Endothelial cell of umbilical vein (primary cell): Measurements from ENCODE around the gene BLACAT1. TPM values are rescaled to one million over a fixed set of nuclear protein-coding genes. Genes with fewer than 3 reads are reported as not detected.

Experiments
- BruUV-seq: library from RNA; stranded (reverse); fragments of 400-500 nt; replicated peaks from 2 replicates; lab custom pipeline; 2021; lab: Mats Ljungman, UMichigan
- CTCF ChIA-PET: fragments of 300-600, 350-600 bp; sonication (Branson Sonifier 250); formaldehyde crosslinking; loops from one replicate; lab custom pipeline; 2021; ENCODE audit warnings: antibody characterized with exemption, inconsistent platforms; lab: Charles Lee
- POLR2A ChIA-PET: fragments of 300-600, 350-600 bp; sonication (Branson Sonifier 250); formaldehyde crosslinking; loops from one replicate; lab custom pipeline; 2021; ENCODE audit warnings: antibody characterized with exemption, inconsistent platforms; lab: Charles Lee
- DNase-seq: peaks from one replicate; pipeline ENCODE4 v3.0.0-alpha.2; 2011; ENCODE audit warnings: low read depth, low spot score
- FAIRE-seq: peaks from 2 replicates; lab custom pipeline; 2011; peaks lifted over from hg19 to GRCh38; lab: Jason Lieb, UNC
- H2AFZ ChIP-seq: 2 replicates; pipeline ENCODE4 v1.6.0; 2012; ENCODE audit warnings: low read depth, low read length, control low read depth, inconsistent platforms
- H3K27ac ChIP-seq: 2 replicates; pipeline ENCODE4 v1.5.1; 2011; ENCODE audit warnings: low read depth, mild to moderate bottlenecking, control low read depth, low read length, moderate library complexity; ENCODE audit not compliant: insufficient read depth
- H3K27me3 ChIP-seq, 2 experiments: 2 replicates each; pipeline versions ENCODE4 v1.6.0 to v1.6.1; 2011; ENCODE audit warnings: low read length in 2 of 2, mixed read lengths in 1 of 2; ENCODE audit not compliant: control insufficient read depth in 2 of 2, insufficient read depth in 2 of 2
- H3K36me3 ChIP-seq, 2 experiments: 2 replicates in 1 of 2; 3 replicates in 1 of 2; pipeline ENCODE4 v1.5.1; 2011; ENCODE audit warnings: low read length in 2 of 2, mild to moderate bottlenecking in 1 of 2, moderate library complexity in 1 of 2; ENCODE audit not compliant: control insufficient read depth in 2 of 2, insufficient read depth in 2 of 2; ENCODE audit errors: extremely low read depth in 1 of 2
- H3K4me1 ChIP-seq: 3 replicates; pipeline ENCODE4 v1.5.1; 2011; ENCODE audit warnings: mild to moderate bottlenecking, low read length; ENCODE audit not compliant: control insufficient read depth, insufficient read depth; ENCODE audit errors: extremely low read depth
- H3K4me2 ChIP-seq: 2 replicates; pipeline ENCODE4 v1.6.1; 2011; ENCODE audit warnings: low read length, control low read depth, mixed read lengths; ENCODE audit not compliant: insufficient read depth
- H3K4me3 ChIP-seq, 3 experiments: fragments of 200-600 bp in 1 of 3; sonication (generic), shearing (Covaris generic) in 1 of 3; replicated peaks in 1 of 3; 2 replicates each; pipeline ENCODE4 v1.5.1; 2011 to 2016; ENCODE audit warnings: control low read depth in 3 of 3, low read length in 3 of 3, mild to moderate bottlenecking in 2 of 3, inconsistent platforms in 1 of 3, low read depth in 1 of 3, moderate library complexity in 1 of 3; ENCODE audit not compliant: insufficient read depth in 1 of 3
- H3K79me2 ChIP-seq: 2 replicates; pipeline ENCODE4 v1.6.0; 2012; ENCODE audit warnings: low read length, inconsistent platforms; ENCODE audit not compliant: control insufficient read depth, insufficient read depth
- H3K9ac ChIP-seq: replicated peaks from 2 replicates; pipeline ENCODE3; 2011; ENCODE audit warnings: low read length, control low read depth; ENCODE audit not compliant: insufficient read depth; ENCODE audit errors: extremely low read depth
- H3K9me1 ChIP-seq: replicated peaks from 3 replicates; pipeline ENCODE4 v1.6.0; 2011; ENCODE audit warnings: mild to moderate bottlenecking, low read length; ENCODE audit not compliant: control insufficient read depth, insufficient read depth; ENCODE audit errors: extremely low read depth
- H3K9me3 ChIP-seq: replicated peaks from 2 replicates; pipeline ENCODE4 v1.5.1; 2012; ENCODE audit warnings: low read length, inconsistent platforms; ENCODE audit not compliant: control insufficient read depth, insufficient read depth
- H4K20me1 ChIP-seq: replicated peaks from 2 replicates; pipeline ENCODE3; 2011; ENCODE audit warnings: mild to moderate bottlenecking, low read length; ENCODE audit not compliant: control insufficient read depth, insufficient read depth; ENCODE audit errors: extremely low read depth
- CTCF ChIP-seq, 2 donors: IDR thresholded peaks; 1 replicate in 1 of 2; 2 replicates in 1 of 2; pipeline ENCODE4 v1.5.1; 2011; ENCODE audit warnings: low read length in 2 of 2, mild to moderate bottlenecking in 2 of 2, moderate library complexity in 2 of 2, control low read depth in 1 of 2, inconsistent platforms in 1 of 2, low read depth in 1 of 2; ENCODE audit not compliant: insufficient read depth in 1 of 2; ENCODE audit errors: extremely low read depth in 1 of 2
- EZH2 ChIP-seq: IDR thresholded peaks from 2 replicates; pipeline ENCODE4 v1.6.1; 2012; ENCODE audit warnings: borderline replicate concordance, low read depth, mild to moderate bottlenecking, moderate library complexity, low read length, inconsistent platforms; ENCODE audit not compliant: severe bottlenecking
- GATA2 ChIP-seq: IDR thresholded peaks from 2 replicates; pipeline ENCODE4 v1.7.0; 2011; ENCODE audit warnings: low read depth, mild to moderate bottlenecking, moderate library complexity, mixed read lengths, low read length; ENCODE audit not compliant: insufficient read length, insufficient read depth
- MYC ChIP-seq: IDR thresholded peaks from one replicate; pipeline ENCODE4 v1.6.1; 2011; ENCODE audit warnings: mild to moderate bottlenecking, low read depth, low read length
- dilution Hi-C: fragments of 300-500 bp; cut with MboI; formaldehyde crosslinking; loops from one replicate; pipeline ENCODE4 v1.15.0; 2019; ENCODE audit warnings: low sequenced_read_pairs; ENCODE audit not compliant: extremely low pct_ligation_motif_present
- intact Hi-C: fragments of 100-400 bp; cut with micrococcal nuclease; formaldehyde crosslinking; loops from one replicate; pipeline ENCODE4 v1.10.0; 2022
- polyA plus RNA-seq, 4 experiments: library from polyadenylated mRNA; depleted of rRNA in 3 of 4; stranded (reverse) in 3 of 4; unstranded in 1 of 4; fragments of >200 nt; gene quantifications; 2 replicates each; pipeline versions ENCODE4 v1.2.1 to v1.2.3, GENCODE V29; 2011 to 2012; ENCODE audit warnings: missing spikeins in 1 of 4
- total RNA-seq: library from RNA; stranded (reverse); gene quantifications from 2 replicates; pipeline ENCODE4 v1.2.3, GENCODE V29; 2021

Gene BLACAT1
- total and polyA plus RNA-seq, 2 donors (not counting 3 experiments of a cell fraction or from before 2014, with no cell fraction given): not detected

- no peak for FAIRE-seq
- CTCF ChIA-PET: interaction anchor here (0.8 to 1.9 kb wide), 4 partner anchors 11 to 22 kb away, joined by 3 to 6 read pairs (median 4); no protein-coding TSS in a partner anchor
- Histone ChIP-seq H3K27me3 (peaks cover 48 to 53% of the 10 kb centered on the region in 2 experiments), H3K4me1 (no peaks in the 10 kb centered on the region), H2AFZ (no peak overlapping the region), H3K36me3 (no peaks in the 10 kb centered on the region), H3K9me1 (no peaks in the 10 kb centered on the region), H3K79me2 (no peaks in the 10 kb centered on the region), H3K27ac (no peak overlapping the region), H3K4me3 (no peak overlapping the region), H3K4me2 (no peak overlapping the region), H3K9ac (no peak overlapping the region), H3K9me3 (no peaks in the 10 kb centered on the region), H4K20me1 (no peaks in the 10 kb centered on the region)
- dilution Hi-C loops (no loop called here), intact Hi-C loops (no loop called here)
- POLR2A ChIA-PET: no interaction called here
- BruUV-seq: no TSS peak
- DNase-seq: no peak
- TF ChIP-seq CTCF (IDR thresholded peaks at IDR 0.05; ENCODE audit: extremely low read depth in 1 of 2, insufficient read depth in 1 of 2, low read depth in 1 of 2, low read length in 2 of 2): no peak
These were observed 3.5 kb downstream of the BLACAT1 start for GRCh38 chr1:205452364-205452763.

DNA sequence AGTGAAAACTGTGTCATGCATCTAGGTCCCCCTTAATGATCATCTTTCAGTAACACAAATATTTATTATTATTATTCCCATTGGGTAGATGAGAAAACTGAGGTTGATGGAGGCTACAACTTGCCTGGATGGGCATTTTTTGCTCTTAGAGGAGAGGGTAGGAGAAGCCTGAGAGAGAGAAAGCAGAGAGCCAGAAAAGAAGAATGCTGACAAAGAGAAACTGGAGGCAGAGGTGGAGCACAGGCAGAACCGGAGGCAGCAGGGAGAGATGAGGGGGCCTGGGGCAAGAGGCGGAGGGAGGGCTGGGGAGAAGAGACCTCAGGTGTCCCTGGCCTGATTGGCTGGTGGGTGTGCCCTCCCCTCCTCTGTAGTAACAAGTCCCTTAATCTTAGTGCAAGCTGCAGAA, 4.1 kb downstream of the BLACAT1 start:
- no peak for FAIRE-seq
- TF ChIP-seq GATA2: no peak
- TF ChIP-seq MYC: no peak
- no peak for TF ChIP-seq EZH2
- dilution Hi-C loops (no loop called here), intact Hi-C loops (no loop called here)
- Histone ChIP-seq H3K4me3 (no peak overlapping the region), H3K9me3 (no peaks in the 10 kb centered on the region), H3K36me3 (no peaks in the 10 kb centered on the region), H3K9ac (no peak overlapping the region), H3K27ac (no peak overlapping the region), H3K9me1 (no peaks in the 10 kb centered on the region), H3K4me2 (no peak overlapping the region), H4K20me1 (no peaks in the 10 kb centered on the region), H2AFZ (no peak overlapping the region), H3K4me1 (no peaks in the 10 kb centered on the region), H3K27me3 (peaks cover 51 to 54% of the 10 kb centered on the region in 2 experiments), H3K79me2 (no peaks in the 10 kb centered on the region)
- ChIA-PET CTCF (interaction anchor here (1.9 kb wide), 1 partner anchor 13 kb away, joined by 5 read pairs; no protein-coding TSS in a partner anchor), POLR2A (no interaction called here)
- no TSS peak for BruUV-seq
- no peak for DNase-seq
